ENCODE measurements around the gene CDCA8.
"Not testable (repeated sequence)": the region's sequence is repeated elsewhere in the genome, so short reads cannot be mapped to it uniquely, and the experiment has no call there.

The CDCA8 gene

DNA sequence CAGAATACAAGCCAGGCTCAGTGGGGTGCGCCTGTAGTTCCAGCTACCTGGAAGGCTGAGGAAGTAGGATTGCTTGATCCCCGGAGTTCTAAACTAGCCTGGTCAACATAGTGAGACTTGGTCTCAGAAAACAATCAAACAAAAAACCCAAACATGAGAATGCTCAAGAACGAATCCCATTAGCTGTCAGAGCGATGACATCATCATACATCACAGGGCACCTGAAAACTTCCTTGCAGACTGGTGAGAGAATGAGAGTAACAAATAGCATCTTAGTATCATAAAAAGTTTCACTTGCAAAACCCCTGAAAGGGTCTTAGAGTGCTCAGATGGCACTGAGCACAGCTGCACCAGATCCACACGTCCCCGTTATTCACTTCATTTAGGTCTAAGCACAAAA, 21.1 kb upstream of the CDCA8 start:
- peak in 1 of 10 donors; percentile 20 for DNase-seq
- intact Hi-C loops (cut with DNase I): loop anchor here (10.0 kb wide), 1 partner anchor 1156 kb away; no protein-coding TSS in a partner anchor

DNA sequence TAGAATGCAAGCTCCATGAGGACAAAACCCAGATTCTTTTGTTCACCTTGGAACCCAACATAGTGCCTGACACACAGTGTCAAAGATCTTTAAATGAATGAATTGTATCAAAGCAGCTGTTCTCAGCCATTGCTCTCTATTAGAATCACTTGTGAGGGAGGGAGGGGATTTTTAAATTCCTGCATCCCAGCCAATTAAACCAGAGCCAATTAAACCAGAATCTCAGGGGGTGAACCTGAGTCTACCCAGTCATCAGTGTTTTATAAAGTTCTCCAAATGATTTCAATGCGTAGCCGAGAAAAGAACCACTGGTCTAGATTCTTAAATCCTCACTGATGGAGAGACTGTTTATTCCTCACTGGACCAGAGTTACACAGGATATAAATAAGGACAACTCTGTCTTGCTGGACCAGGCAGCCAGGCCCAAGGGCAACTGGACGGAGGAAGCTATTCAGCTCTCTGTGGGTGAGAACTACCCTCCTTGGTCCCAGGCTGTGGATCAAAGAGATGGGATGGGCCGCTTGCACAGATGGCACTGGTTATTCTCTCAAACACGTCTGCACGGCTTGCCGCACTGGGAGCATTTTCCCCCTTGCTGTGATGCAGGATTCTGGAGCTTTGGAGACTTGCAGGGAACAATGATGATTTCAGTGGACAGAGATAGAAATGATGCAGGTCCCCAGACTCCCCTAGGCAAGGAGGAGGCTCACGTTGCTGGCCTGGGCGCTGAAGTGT, 20.0 kb upstream of the CDCA8 start:
- DNase-seq: peak in 1 of 10 donors; percentile 37
- intact Hi-C loops (cut with DNase I): loop anchor here (10.0 kb wide), 1 partner anchor 1158 kb away; no protein-coding TSS in a partner anchor

DNA sequence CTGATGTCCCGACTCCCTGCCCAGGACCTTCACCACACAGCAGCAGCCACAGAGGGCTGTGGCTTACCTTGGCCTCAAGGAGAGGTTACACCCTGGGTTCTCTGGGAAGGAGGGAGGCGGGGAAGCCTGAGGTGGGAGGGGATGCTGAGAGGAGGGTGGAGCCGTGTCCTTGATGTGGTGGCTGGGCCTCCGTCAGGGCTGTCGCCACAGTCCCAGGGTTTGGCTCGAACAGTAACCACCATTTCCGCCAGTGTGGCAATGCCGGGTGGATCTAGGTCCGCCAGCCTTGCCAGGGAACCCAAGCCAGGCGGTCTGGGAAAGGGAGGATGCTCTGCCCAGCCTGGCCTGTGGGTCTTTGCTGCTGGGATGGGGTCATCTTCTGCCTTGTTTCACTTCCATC, 18.4 kb upstream of the CDCA8 start:
- intact Hi-C loops (cut with DNase I): loop anchor here (10.0 kb wide), 1 partner anchor 1159 kb away; no protein-coding TSS in a partner anchor
- DNase-seq: peak in 1 of 10 donors; percentile 71

DNA sequence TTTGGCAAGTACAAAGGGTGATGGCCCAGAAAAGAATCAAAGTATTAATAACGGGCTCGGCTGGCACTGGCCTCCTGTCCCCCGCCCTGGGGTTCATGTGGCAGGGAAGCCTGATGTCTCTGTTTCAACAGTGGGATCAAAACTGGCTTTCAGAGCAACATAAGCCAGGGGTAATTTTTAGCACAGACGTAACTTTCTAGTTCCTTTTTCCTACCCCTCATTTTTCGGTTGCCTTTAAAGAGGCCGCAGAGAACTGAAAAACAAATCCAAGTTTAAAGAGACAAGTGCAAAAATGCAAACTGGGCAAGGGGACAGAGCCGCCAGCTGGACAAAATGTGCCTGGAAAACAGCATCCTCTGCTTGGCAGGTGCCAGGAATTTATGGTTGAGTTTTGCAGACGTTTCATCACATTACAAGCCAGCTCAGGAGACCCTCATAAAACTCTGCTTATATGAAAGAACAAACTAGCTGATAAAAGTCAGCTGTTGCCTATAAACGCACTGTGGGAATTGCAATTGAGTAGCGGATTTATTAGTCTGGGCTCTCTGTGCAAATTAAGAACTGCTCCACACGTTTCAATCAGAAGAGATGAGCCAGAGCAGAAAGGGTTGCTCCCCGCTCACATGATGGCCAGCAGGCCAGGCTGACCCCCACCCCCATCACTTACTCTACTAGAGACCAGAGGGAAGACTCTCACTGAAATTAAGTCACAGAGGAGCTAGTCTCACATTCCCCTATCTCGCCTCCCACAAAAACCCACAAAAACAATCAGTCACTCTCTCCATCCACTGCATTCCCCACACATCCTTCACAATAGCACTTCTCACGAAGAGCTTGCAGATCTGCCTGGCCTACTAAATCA, 15.8 kb upstream of the CDCA8 start:
- intact Hi-C loops (cut with DNase I): loop anchor here (10.0 kb wide), 1 partner anchor 1162 kb away; no protein-coding TSS in a partner anchor
- peak in 1 of 10 donors; percentile 42 for DNase-seq

DNA sequence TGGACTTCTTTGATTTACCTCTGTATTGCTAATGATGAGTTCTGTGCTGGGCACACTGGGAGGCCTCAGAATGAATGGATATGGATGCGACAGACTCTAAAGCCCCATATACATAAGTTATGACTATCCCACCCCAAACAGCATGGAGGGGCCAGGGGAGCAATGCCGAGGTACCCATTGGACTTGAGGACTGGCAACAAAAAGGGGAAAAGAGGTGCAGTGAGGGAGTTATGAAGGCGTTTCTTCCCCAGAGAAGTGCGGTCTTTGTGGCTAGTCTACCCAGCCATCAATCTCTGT, 15.2 kb upstream of the CDCA8 start:
- DNase-seq: peak in 1 of 10 donors; percentile 13
- intact Hi-C loops (cut with DNase I): loop anchor here (10.0 kb wide), 1 partner anchor 1162 kb away; no protein-coding TSS in a partner anchor

DNA sequence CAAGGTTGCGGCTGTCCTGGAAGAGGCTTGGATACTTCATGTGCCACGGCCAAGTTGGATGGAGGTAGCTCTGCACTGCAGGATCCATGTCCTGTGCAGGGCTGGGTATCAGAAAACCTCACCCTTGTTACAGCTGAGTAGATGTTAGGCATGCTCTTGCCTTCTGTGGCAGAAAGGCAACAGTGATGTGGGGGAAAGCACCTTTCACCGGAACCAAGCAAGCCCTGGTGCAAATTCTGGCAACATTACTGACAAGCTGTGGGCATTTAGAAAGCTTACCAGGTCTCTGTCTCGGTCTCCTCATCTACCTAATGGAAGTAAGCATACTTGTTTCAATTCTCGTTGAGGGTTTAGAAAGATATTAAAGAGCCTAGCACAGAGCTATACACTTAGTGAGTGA, 14.5 kb upstream of the CDCA8 start:
- DNase-seq: peak in 1 of 10 donors; percentile 37
- intact Hi-C loops (cut with DNase I): loop anchor here (10.0 kb wide), 1 partner anchor 1163 kb away; no protein-coding TSS in a partner anchor

DNA sequence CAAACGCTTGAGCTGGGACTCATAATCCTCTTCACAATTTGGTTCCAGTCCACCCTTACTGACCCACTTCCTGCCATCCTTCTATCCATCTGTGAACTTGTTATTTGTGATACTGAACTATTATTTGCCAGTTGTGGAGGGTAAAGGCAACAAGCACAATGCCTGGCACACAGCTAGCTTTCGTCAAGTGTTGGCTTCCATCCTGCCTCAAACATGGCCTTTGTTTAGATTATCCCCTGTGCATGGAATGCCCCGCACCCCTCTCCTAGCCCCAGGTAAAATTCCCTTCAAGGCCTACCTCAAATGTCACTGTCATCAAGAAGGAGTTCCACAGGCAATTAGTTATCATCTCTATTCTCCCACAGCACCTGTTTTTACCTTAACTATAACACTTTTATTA, 11.4 kb upstream of the CDCA8 start:
- DNase-seq: peak in 1 of 10 donors; percentile 11
- intact Hi-C loops (cut with DNase I): loop anchor here (5.0 kb wide), 1 partner anchor 79 kb away; no protein-coding TSS in a partner anchor

DNA sequence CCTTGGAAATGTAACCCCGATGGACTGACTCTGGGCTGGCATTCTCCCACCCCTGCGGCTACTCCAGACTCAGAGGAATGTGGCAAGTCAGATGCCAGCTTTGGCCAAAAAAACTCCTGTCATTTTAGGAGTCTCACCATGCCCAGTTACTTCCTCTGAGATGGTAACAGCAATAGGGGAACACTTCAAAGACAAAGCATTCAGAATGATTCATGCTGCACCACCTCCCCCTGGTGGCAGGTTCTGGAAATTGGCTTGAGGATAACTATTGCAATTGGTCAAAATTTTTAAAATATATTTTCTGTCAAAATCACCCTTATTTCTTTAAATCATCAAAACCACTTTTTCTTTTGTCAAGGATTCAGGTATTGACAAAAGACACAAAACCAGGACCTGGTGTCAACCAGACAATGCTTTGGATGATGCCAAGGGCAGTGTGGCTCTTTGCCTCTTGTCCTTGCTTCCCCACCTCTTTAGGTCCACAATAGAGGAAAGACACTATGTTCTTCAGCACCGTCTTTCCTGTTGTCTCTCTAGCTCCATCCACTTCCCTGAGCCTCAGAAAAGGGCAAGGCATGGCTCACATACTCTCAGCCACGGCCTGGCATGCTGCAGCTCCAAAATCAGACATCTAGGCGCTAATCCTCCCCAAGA, 9.9 kb upstream of the CDCA8 start:
- DNase-seq: peak; percentile 54 to 95 (median 80)
- intact Hi-C loops (cut with DNase I): loop anchor here (1.0 to 5.0 kb wide), 2 partner anchors 80 to 228 kb away; no protein-coding TSS in a partner anchor

DNA sequence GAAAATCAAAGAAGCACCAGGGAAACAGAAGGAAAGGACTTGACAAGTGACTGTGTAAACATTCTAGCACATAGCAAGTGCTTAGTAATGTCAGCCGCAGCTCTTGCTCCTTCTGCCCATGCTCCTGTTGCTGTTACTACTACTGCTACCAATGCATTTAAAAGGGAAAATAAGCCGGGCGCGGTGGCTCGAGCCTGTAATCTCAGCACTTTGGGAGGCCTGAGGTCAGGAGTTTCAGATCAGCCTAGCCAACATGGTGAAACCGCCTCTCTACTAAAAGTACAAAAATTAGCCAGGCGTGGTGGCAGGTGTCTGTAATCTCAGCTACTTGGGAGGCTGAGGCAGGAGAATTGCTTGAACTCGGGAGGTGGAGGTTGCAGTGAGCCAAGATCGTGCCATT, 8.1 kb upstream of the CDCA8 start:
- DNase-seq: peak in 1 of 10 donors; percentile 12
- intact Hi-C loops (cut with DNase I): loop anchor here (5.0 kb wide), 1 partner anchor 82 kb away; no protein-coding TSS in a partner anchor

DNA sequence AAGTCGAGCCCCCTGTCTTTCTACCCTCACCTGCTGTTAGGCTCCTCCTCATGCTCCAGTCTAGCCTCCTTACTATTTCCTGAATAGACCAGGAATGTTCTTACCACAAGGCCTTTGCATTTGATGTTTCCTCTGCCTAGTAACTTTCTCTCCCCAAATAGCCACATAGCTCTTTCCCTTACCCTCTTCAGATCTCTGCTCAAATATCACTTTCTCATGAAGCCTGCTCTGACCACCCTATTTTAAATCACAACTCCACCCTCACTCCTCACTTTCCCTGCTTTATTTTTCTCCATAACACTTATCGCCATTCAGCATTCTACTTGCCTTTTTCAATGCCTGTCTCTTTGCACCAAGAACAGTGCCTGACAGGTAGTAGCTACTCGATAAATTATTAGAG, 6.6 kb upstream of the CDCA8 start:
- intact Hi-C loops (cut with DNase I): no loop called here
- no peak for DNase-seq

DNA sequence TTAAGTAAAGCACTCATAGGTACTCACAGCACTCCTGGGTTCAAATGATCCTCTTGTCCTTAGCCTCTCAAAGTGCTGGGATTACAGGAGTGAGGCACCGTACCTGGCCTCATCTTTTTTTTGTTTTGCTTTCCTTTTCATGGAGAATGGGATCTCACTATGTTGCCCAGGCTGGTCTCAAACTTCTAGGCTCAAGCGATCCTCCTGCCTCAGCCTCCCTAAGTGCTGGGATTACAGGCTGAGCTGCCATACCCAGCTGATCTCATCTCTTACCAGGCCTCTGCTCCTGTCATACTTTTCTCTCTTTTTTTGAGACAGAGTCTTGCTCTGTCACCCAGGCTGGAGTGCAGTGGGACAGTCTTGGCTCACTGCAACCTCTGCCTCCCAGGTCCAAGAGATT, 4.6 kb upstream of the CDCA8 start:
- intact Hi-C loops (cut with DNase I); DNase-seq: not testable (repeated sequence)

DNA sequence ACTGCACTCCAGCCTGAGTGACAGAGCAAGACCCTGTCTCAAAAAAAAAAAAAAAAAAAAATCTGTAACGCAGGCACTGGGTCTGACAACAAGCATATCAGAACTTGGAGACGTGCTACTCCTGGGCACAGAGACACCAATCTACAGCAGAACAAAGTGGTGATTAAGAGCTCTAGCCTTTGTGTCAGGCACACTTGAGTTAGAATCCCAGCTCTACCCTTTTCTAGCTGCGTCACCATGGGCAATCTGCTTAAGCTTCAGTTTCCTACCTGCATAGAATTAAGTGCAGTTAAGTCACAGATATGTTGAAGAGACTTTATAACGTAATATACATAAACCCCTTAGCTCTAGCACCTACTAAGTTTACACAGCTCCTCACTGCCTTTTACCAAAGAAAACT, 3.4 kb upstream of the CDCA8 start:
- no peak for DNase-seq
- intact Hi-C loops (cut with DNase I): no loop called here

DNA sequence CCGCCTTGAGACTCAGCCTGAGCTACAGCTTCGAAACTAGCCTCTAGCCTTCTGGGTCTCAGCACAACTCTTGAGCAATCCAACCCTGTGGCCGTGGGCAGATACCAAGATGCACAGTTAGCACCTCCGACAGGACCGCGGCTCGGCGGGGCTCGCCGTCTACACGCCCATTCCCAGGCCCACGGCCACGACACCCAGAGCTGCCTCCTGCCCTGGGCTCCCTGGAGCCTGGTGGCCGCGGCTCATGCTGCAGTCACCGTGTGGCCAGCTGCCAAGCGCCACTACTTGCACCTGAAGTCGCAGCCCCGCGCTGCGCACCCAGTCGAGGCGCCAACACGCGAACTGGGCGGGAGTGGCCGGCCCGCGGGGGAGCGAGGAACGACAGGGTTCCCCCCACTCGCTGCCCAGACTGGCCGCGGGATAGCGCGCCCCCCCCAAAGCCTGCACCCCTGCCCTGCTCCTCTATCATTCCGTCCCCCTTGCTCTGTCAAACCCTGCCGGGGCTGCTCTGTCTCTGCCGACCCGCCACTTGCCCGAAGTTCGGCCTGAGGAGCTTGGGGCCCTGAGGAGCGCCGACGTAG, 729 bp upstream of the CDCA8 start:
- intact Hi-C loops (cut with DNase I): loop anchor here (2.0 to 5.0 kb wide), 3 partner anchors 116 to 167 kb away; partner anchors contain the start of genes C1orf122, MTF1, SNIP1 and YRDC
- DNase-seq: peak in 3 of 10 donors; percentile 23 to 88 (median 28)

DNA sequence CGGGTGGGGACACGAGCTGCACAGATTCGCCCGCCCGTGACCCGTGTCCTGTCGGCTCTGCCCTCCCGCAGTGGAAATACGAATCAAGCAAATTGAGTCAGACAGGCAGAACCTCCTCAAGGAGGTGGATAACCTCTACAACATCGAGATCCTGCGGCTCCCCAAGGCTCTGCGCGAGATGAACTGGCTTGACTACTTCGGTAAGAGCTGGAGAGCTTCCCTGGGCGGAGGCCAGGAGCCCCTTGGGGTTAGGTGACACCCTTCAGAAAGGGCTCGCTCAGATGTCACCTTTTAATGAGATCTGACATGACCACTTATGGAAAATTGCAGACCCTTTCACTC, 489 bp downstream of the CDCA8 start:
- intact Hi-C loops (cut with DNase I): loop anchor here (2.0 to 5.0 kb wide), 3 partner anchors 114 to 166 kb away; partner anchors contain the start of genes C1orf122, MTF1, SNIP1 and YRDC
- DNase-seq: peak in 1 of 10 donors; percentile 71

DNA sequence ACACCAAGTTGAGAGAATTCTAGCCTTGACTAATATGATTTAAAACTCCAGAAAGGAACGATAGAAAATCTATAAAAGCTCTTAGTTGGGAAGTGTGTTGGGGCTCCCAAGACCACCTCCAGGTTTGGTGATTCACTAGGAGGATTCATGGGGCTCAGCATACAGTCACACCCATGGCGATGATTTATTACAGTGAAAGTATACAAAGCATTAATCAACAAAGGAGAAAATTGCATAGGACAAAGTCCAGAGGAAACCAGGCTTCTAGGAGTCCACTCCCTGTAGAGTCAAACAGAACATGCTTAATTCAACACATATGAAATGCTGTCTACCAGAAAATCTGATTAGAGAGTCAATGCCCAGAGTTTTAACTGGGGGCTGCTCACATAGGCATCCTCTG, 4.8 kb downstream of the CDCA8 start:
- intact Hi-C loops (cut with DNase I): no loop called here
- DNase-seq: no peak

DNA sequence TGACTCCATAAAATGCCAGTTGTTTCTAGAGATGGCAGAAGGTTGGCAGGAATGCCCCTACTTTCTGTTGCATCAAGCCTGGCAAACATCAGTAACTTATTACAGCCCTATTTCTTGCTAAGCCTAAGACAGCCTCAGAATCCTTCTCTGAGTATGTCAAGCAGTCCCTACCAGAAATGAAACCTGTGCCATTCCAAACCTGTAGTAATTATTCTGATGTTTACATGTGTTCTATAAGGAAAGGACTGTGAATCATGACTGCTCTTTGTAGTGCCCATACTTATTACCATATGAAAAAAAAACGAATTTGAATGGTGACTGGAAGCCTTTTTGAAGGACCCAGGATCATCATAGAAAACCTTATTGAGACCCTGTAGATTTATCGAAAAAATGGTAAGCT, 5.4 kb downstream of the CDCA8 start:
- no peak for DNase-seq
- intact Hi-C loops (cut with DNase I): no loop called here

DNA sequence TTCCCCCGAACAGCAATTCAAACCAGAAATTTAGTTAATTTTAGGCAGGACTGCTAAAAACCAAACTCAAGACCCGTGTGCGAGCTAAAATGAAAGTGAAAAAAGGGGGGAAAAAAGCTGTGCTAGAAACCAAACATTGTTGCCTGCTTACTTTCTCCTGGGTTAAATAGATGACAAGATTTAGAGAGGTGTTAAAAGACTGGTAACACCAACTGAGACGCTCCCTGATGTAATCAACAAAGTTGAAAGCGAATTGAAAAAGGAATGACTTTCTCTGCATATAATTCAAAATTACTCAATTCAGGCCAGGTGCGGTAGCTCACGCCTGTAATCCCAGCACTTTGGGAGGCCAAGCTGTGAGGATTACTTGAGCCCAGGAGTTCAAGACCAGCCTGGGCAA, 6.8 kb downstream of the CDCA8 start:
- intact Hi-C loops (cut with DNase I): no loop called here
- DNase-seq: peak in 1 of 10 donors; percentile 17

DNA sequence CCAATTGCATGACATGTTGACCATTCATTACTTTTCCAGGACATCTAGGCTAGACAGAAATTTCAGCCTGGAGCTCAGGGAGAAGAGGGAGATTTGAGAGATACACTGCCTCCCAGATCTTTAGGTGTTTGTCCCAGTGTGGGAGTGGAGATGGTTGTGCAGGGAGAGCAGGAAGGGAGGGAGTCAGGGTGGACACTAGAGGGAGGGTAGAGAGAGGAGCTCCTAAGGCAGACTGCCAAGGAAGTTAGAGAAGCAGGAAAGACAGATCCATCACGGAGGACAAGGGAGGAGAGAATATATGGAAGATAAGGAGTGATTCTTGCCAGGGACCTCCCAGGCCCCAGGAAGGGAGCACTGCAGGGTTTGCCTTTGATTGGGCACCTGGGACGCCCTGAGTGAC, 8.7 kb downstream of the CDCA8 start:
- DNase-seq: peak in 1 of 10 donors; percentile 42
- intact Hi-C loops (cut with DNase I): no loop called here

DNA sequence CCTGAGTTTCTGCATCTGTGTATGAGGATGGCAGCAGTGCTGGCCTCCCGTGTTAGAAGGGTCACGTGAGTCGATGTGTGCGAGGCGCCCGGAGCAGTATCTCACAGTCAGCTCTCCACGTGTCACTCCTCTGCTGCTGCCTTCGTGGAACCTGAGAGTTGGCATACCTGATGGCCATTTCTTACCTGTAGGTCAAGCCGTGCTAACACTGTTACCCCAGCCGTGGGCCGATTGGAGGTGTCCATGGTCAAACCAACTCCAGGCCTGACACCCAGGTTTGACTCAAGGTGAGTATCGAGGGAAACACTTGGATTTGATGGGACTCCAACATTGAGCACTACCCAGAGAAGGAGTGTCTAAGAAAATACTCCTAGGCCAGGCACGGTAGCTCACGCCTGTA, 10.7 kb downstream of the CDCA8 start:
- peak in 2 of 10 donors; percentile 58 to 65 for DNase-seq
- intact Hi-C loops (cut with DNase I): no loop called here

DNA sequence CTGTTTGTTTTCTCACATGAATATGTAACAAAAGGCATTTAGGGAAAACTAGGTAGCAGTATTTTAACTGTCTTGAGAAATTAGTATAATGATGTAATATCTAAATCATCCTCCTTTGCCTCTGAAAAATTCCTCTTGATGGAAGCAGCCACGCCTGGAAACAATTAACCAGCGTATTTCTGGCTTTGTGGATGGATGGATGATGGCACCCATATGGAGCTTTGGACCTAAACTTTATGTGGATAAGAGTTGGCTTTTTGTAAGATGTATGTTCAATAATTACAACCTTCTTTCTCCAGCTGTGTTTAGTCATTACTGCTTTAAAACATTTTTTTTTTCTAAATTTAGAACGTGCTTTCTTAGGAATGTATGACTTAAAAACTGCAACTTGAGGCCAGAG, 12.7 kb downstream of the CDCA8 start:
- intact Hi-C loops (cut with DNase I): no loop called here
- no peak for DNase-seq
